Omental fat pad (tissue), 4 donors: ENCODE data around the gene FOXP1. TPM values are rescaled to one million over a fixed set of nuclear protein-coding genes. Genes with fewer than 3 reads are reported as not detected.

Source experiments
- ATAC-seq: fragments of 150-250 bp; one replicate; pipeline ENCODE4 v1.9.1; 2016; ENCODE audit warnings: mild to moderate bottlenecking, moderate library complexity; ENCODE audit not compliant: low FRiP score
- DNase-seq: peaks from one replicate; pipeline ENCODE4 v3.0.0-alpha.2; 2019; ENCODE audit warnings: low spot score
- total RNA-seq, 4 donors: library from RNA; depleted of rRNA; stranded (reverse); fragments of >200 nt; gene quantifications; one replicate each; pipeline ENCODE4 v1.1.0, GENCODE V29; 2016
- TF ChIP-seq, protein P1 (sequence below), 3 donors: fragments of 450-650 bp; IDR thresholded peaks; one replicate each; pipeline ENCODE4 v1.5.1; 2016 to 2017; ENCODE audit warnings: antibody characterized with exemption in 3 of 3, mild to moderate bottlenecking in 3 of 3, moderate library complexity in 2 of 3

The FOXP1 gene
- total RNA-seq, 4 donors from 2014 or later, result 72.4 to 128 (median 76.7) TPM

DNA sequence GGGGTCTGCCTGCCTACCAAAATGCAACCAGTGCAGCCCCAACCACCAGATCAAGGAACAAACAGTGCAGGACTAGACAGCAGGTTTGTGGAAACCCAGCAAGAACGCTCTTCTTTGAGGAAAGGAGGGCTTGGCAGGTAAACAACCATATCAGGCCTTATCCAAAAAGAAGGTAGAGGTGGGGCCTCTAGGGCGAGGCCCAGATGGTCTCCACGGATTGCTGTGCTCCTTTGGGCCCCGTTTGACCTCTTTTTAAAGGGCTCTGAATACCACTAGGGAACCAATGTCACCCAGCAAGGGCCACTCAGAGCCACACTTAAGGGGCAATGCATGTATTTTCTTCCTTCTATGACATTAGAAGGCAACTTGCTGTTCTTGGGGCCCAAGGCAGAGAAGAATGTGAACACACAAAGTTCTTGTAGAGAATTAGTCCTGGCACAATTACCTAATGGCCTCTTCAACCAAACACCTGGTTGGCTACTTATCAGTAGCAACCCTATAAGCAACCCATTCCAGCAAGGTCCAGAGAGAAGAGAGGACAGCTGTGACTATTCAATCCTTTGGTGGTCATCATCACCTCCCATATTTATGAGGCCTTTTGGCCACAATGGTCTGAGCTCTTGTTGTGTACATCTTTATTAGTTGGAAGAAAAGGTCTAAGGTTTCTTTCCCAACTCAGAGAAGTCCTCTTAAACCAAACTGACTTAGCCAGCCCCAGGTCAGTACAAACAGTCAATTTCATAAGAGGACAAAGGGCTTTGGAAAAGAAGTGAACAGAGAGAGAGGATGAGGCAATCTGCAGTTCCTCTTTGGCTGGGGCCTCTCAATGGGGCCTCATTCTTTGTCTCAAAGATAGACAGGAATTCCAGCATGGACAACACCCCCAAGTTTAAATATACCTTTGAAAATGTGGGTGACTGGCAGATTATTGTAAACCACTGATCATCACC, 36.0 kb downstream of the FOXP1 start:
- DNase-seq, result no peak
- ATAC-seq, result no peak
- TF ChIP-seq, protein P1, sequence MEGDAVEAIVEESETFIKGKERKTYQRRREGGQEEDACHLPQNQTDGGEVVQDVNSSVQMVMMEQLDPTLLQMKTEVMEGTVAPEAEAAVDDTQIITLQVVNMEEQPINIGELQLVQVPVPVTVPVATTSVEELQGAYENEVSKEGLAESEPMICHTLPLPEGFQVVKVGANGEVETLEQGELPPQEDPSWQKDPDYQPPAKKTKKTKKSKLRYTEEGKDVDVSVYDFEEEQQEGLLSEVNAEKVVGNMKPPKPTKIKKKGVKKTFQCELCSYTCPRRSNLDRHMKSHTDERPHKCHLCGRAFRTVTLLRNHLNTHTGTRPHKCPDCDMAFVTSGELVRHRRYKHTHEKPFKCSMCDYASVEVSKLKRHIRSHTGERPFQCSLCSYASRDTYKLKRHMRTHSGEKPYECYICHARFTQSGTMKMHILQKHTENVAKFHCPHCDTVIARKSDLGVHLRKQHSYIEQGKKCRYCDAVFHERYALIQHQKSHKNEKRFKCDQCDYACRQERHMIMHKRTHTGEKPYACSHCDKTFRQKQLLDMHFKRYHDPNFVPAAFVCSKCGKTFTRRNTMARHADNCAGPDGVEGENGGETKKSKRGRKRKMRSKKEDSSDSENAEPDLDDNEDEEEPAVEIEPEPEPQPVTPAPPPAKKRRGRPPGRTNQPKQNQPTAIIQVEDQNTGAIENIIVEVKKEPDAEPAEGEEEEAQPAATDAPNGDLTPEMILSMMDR (IDR thresholded peaks at IDR 0.05), result no peak

GRCh38 chr3:71546821-71547220, 36.7 kb downstream of the FOXP1 start:
- ATAC-seq, result no peak
- TF ChIP-seq, protein P1 (IDR thresholded peaks at IDR 0.05), result no peak
- no peak for DNase-seq

DNA sequence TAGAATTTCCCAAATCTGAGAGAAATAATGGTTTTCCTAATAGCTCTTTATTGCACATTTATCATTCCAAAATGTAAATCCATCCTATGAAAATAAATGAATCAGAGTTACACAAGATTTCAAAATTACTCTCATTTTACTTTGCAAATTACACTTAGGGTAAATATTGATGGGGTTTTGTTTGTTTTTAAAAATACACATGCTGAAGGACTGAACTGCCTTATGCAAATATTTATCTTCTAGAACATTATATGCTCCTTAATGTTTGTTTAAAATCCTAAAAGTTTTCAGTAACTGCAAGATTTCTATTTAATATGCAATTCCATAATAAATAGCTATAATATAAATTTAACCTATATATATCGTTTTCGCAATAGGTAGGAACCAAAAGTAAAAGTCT, 38.2 kb downstream of the FOXP1 start:
- DNase-seq (no peak), ATAC-seq (no peak)
- TF ChIP-seq, protein P1 (IDR thresholded peaks at IDR 0.05), result no peak

GRCh38 chr3:71543371-71544016, 40.0 kb downstream of the FOXP1 start:
- no peak for ATAC-seq
- TF ChIP-seq, protein P1 (IDR thresholded peaks at IDR 0.05), result no peak
- DNase-seq, result no peak

DNA sequence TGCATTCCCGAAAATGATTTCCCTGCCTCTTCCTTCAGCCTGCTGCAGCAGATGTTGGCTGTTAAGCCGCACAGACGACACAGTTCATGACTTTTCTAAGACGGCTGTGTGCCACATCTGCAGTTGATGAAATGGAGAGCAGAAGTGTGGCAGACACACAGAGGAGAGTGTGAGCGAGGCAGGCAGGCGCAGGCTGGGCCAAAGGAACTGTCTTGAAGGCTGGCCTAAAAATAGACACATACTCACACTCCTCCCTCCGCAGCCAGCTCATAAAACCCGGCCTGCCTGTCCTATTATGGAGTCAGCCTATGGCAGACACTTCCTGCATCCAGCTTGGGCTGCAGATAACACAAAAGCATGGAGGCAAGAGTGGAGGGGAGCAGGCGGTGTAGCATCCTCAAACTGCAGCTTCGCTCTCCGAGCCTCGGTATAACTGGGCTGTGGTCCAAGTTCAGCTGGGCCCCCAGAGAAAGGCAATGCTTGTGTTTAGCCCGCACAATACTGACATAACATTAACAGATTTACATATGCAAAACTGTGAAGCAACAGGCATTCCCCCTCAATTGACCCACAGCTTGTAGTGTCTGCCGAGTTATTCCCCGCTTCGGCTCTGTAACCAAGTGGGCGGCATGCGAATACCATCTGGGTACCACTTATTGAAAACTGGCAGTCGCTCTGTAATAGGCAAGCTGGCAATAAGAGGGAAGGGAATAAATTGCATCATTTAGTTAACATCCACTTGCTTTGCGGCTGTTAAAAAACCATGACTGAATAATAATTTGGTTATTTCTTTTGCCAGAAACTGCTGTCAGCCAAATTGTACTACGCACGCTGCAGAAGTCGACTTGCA, 40.8 kb downstream of the FOXP1 start:
- TF ChIP-seq, protein P1 (IDR thresholded peaks at IDR 0.05), result no peak
- DNase-seq, result no peak
- peak; percentile 81 for ATAC-seq

DNA sequence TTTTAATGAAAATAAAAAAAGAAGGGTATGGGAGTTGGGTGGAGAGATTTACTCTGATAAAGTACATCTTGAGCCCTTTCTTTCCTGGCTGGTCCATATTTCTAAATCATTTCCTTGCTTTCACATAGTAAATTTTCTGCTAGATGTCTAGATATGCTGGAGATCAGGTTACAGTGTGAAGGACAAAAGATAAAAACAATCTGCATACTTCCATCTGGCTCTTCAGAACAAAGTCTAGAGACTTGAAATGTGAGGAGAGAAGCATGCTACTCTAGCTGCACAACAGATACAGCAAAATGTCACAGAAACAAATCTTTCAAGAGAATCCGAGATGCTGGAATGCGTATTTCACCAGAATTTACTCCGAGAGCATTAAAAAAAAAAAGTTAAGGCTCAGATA, 42.2 kb downstream of the FOXP1 start:
- DNase-seq (no peak), ATAC-seq (no peak)
- TF ChIP-seq, protein P1 (IDR thresholded peaks at IDR 0.05), result no peak
